ENCODE results near the gene FAAP100. TPM values are rescaled to one million over a fixed set of nuclear protein-coding genes. Genes with fewer than 3 reads are reported as not detected.

The FAAP100 gene
- total and polyA plus RNA-seq, 2 experiments from 2014 or later = 18.3 to 34.4 TPM

DNA sequence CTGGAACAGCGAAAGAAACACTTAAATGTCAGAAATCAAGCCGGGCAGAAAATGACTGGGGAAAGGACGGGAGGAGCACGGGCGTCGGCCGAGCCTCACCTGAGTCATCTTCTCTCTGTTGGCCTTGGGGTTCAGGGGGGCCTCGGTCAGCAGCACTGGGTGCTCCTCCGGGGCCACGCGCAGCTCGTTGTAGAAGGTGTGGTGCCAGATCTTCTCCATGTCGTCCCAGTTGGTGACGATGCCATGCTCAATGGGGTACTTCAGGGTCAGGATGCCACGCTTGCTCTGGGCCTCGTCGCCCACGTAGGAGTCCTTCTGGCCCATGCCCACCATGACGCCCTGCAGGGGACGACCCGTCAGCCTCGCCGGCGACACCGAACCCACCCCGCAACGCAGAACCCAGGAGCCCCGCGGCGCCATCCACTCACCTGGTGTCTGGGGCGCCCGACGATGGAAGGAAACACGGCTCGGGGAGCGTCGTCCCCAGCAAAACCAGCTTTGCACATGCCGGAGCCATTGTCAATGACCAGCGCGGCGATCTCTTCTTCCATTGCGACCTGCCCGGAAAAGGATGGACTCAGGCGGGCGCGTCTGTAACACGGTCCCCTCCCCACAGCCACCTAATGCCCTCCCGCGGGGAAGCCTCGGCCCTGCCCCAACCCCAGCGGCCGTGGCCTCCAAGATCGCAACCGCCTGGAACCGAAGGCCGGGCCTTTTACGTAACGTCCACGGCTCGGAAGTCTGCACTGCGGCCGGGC is 40.2 kb downstream of the FAAP100 start:
- Histone ChIP-seq H3K9me3 (ENCODE audit: low read depth) (no peaks in the 10 kb centered on the region), H3K27ac (peak overlapping the region; percentile 97), H4K20me1 (ENCODE audit: insufficient read depth, poor library complexity, severe bottlenecking) (peaks cover 59% of the 10 kb centered on the region), H3K36me3 (replicated peaks; ENCODE audit: insufficient read depth, low read depth) (peaks cover 9% of the 10 kb centered on the region), H3K27me3 (no peaks in the 10 kb centered on the region), H3K4me3 (peak overlapping the region; percentile 91), H3K4me2 (peak overlapping the region; percentile 98), H2AFZ (no peak overlapping the region), H3K79me2 (peaks cover 69% of the 10 kb centered on the region), H3K9me2 (replicated peaks; ENCODE audit: insufficient read depth) (no peaks in the 10 kb centered on the region), H3K4me1 (ENCODE audit: insufficient read depth) (peaks cover 33% of the 10 kb centered on the region)
- WGBS (ENCODE audit: low lambda C conversion rate, missing lambda C conversion rate) = under 1% methylated on average over 60 of the region's 62 CpGs
- DNase-seq (ENCODE audit: low spot score) = no peak
- TF ChIP-seq, protein P1, sequence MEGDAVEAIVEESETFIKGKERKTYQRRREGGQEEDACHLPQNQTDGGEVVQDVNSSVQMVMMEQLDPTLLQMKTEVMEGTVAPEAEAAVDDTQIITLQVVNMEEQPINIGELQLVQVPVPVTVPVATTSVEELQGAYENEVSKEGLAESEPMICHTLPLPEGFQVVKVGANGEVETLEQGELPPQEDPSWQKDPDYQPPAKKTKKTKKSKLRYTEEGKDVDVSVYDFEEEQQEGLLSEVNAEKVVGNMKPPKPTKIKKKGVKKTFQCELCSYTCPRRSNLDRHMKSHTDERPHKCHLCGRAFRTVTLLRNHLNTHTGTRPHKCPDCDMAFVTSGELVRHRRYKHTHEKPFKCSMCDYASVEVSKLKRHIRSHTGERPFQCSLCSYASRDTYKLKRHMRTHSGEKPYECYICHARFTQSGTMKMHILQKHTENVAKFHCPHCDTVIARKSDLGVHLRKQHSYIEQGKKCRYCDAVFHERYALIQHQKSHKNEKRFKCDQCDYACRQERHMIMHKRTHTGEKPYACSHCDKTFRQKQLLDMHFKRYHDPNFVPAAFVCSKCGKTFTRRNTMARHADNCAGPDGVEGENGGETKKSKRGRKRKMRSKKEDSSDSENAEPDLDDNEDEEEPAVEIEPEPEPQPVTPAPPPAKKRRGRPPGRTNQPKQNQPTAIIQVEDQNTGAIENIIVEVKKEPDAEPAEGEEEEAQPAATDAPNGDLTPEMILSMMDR (IDR thresholded peaks at IDR 0.05; ENCODE audit: poor library complexity) = no peak
- no peak for TF ChIP-seq EZH2phosphoT487 (IDR thresholded peaks at IDR 0.05; ENCODE audit: low read depth, severe bottlenecking, unreplicated experiment)
- no peak for TF ChIP-seq EZH2 (IDR thresholded peaks at IDR 0.05; ENCODE audit: borderline replicate concordance)

DNA sequence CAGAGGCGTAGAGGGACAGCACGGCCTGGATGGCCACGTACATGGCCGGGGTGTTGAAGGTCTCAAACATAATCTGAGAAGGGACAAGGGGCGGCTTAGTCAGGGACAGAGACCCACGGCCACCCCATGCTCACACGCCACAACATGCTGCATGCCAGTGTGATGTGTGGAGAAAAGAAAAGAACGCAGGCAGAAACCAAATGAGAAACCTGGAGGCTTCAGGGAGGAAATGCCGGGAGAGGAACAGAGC is 40.7 kb downstream of the FAAP100 start:
- Histone ChIP-seq H3K4me2 (peak overlapping the region; percentile 98), H3K4me1 (ENCODE audit: insufficient read depth) (peaks cover 29% of the 10 kb centered on the region), H3K79me2 (peaks cover 64% of the 10 kb centered on the region), H2AFZ (no peak overlapping the region), H3K4me3 (peak overlapping the region; percentile 91), H4K20me1 (ENCODE audit: insufficient read depth, poor library complexity, severe bottlenecking) (peaks cover 57% of the 10 kb centered on the region), H3K27me3 (no peaks in the 10 kb centered on the region), H3K9me3 (ENCODE audit: low read depth) (no peaks in the 10 kb centered on the region), H3K27ac (peak overlapping the region; percentile 97), H3K9me2 (replicated peaks; ENCODE audit: insufficient read depth) (no peaks in the 10 kb centered on the region), H3K36me3 (replicated peaks; ENCODE audit: insufficient read depth, low read depth) (peaks cover 9% of the 10 kb centered on the region)
- no peak for TF ChIP-seq EZH2 (IDR thresholded peaks at IDR 0.05; ENCODE audit: borderline replicate concordance)
- TF ChIP-seq EZH2phosphoT487 (IDR thresholded peaks at IDR 0.05; ENCODE audit: low read depth, severe bottlenecking, unreplicated experiment) = no peak
- TF ChIP-seq, protein P1 (IDR thresholded peaks at IDR 0.05; ENCODE audit: poor library complexity) = no peak
- no peak for DNase-seq (ENCODE audit: low spot score)
- WGBS (ENCODE audit: low lambda C conversion rate, missing lambda C conversion rate) = 2% methylated on average over 9 of the region's 9 CpGs

DNA sequence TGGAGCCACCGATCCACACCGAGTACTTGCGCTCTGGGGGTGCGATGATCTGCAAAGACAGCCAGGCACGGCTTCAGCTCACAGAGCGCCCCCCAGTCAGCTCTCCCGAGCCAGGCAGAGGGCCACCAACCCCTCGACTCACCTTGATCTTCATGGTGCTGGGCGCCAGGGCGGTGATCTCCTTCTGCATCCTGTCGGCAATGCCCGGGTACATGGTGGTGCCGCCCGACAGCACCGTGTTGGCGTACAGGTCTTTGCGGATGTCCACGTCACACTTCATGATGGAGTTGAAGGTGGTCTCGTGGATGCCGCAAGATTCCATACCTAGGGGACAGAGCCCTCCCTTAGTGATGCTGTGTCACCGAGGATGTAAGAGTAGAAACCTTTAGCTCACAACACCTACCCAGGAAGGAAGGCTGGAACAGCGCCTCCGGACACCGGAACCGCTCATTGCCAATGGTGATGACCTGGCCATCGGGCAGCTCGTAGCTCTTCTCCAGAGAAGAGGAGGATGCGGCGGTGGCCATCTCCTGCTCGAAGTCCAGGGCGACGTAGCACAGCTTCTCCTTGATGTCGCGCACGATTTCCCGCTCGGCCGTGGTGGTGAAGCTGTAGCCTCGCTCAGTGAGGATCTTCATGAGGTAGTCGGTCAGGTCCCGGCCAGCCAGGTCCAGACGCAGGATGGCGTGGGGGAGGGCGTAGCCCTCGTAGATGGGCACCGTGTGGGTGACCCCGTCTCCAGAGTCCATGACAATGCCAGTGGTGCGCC is 41.2 kb downstream of the FAAP100 start:
- Histone ChIP-seq H3K4me3 (peak overlapping the region; percentile 91), H3K27ac (peak overlapping the region; percentile 97), H4K20me1 (ENCODE audit: insufficient read depth, poor library complexity, severe bottlenecking) (peaks cover 53% of the 10 kb centered on the region), H3K4me2 (peak overlapping the region; percentile 98), H3K9me2 (replicated peaks; ENCODE audit: insufficient read depth) (no peaks in the 10 kb centered on the region), H3K27me3 (no peaks in the 10 kb centered on the region), H3K4me1 (ENCODE audit: insufficient read depth) (peaks cover 24% of the 10 kb centered on the region), H3K79me2 (peaks cover 59% of the 10 kb centered on the region), H2AFZ (no peak overlapping the region), H3K36me3 (replicated peaks; ENCODE audit: insufficient read depth, low read depth) (peaks cover 9% of the 10 kb centered on the region), H3K9me3 (ENCODE audit: low read depth) (no peaks in the 10 kb centered on the region)
- DNase-seq (ENCODE audit: low spot score) = no peak
- WGBS (ENCODE audit: low lambda C conversion rate, missing lambda C conversion rate) = 4% methylated on average over 48 of the region's 48 CpGs
- TF ChIP-seq EZH2phosphoT487 (IDR thresholded peaks at IDR 0.05; ENCODE audit: low read depth, severe bottlenecking, unreplicated experiment) = no peak
- TF ChIP-seq, protein P1 (IDR thresholded peaks at IDR 0.05; ENCODE audit: poor library complexity) = no peak
- no peak for TF ChIP-seq EZH2 (IDR thresholded peaks at IDR 0.05; ENCODE audit: borderline replicate concordance)

All from hepatocyte (in vitro differentiated cells).